Mucosa of descending colon (tissue), 3 donors: Measurements from ENCODE around the gene SPAG16. TPM values are rescaled to one million over a fixed set of nuclear protein-coding genes. Genes with fewer than 3 reads are reported as not detected.

Experiments
- ATAC-seq: fragments of 200-7000 bp; cut with Tn5 transposase; one replicate; pipeline ENCODE4 v1.9.1; 2020; ENCODE audit warnings: mild to moderate bottlenecking, moderate library complexity
- DNase-seq, 3 donors: peaks; one replicate each; pipeline ENCODE4 v3.0.0-alpha.2; 2020
- H3K36me3 ChIP-seq: fragments of 200-600 bp; one replicate; pipeline ENCODE4 v1.8.0; 2021; ENCODE audit warnings: low read depth, mild to moderate bottlenecking
- H3K4me1 ChIP-seq: fragments of 200-600 bp; one replicate; pipeline ENCODE4 v1.8.0; 2021; ENCODE audit warnings: low read depth, mild to moderate bottlenecking
- H3K4me3 ChIP-seq: fragments of 200-600 bp; one replicate; pipeline ENCODE4 v1.8.0; 2021; ENCODE audit warnings: mild to moderate bottlenecking
- H3K9me3 ChIP-seq: fragments of 200-600 bp; one replicate; pipeline ENCODE4 v1.8.0; 2021; ENCODE audit warnings: mild to moderate bottlenecking
- CTCF ChIP-seq: fragments of 200-600 bp; IDR thresholded peaks from one replicate; pipeline ENCODE4 v1.8.0; 2022; ENCODE audit warnings: antibody characterized with exemption, mild to moderate bottlenecking
- intact Hi-C, 2 donors: fragments of 100-400 bp; cut with DNase I in 1 of 2; cut with micrococcal nuclease in 1 of 2; formaldehyde crosslinking; loops; one replicate each; pipeline versions ENCODE4 v1.11.0 to v1.11.1; 2022; cut with DNase I, micrococcal nuclease
- total RNA-seq, 3 donors: library from RNA; stranded (reverse); fragmentation: NEBNext Ultra II Directional in 2 of 3; extraction: Animal tissue kit (Norgen Biotek cat#: 25700) in 2 of 3; gene quantifications; one replicate each; pipeline versions ENCODE4 v1.2.1 to v1.2.4, GENCODE V29; 2021 to 2023
- donor health status: DM: no; HTN: no; CAD: no; lungs with moderate emphysema.
- donor health status: DM: no; HTN: no; CAD: no.
- donor health status: DM: no; HTN: yes; CAD: no.

Gene SPAG16
- total RNA-seq, 3 donors from 2014 or later: 18.1 to 20.3 (median 18.5) TPM

- no peaks in the 10 kb centered on the region for H3K36me3 ChIP-seq
- DNase-seq (peak in 1 of 3 donors; percentile 3), ATAC-seq (no peak)
- intact Hi-C loops: no loop called here
- TF ChIP-seq CTCF: no peak
- no peak overlapping the region for H3K4me3 ChIP-seq
- no peaks in the 10 kb centered on the region for H3K9me3 ChIP-seq
- no peaks in the 10 kb centered on the region for H3K4me1 ChIP-seq
Measured at GRCh38 chr2:213862407-213863076, 578.3 kb downstream of the SPAG16 start.

GRCh38 chr2:213863541-213863940 is 579.3 kb downstream of the SPAG16 start:
- no peak for TF ChIP-seq CTCF
- DNase-seq: no peak
- ATAC-seq: no peak

GRCh38 chr2:213868526-213868925 is 584.3 kb downstream of the SPAG16 start:
- DNase-seq: no peak
- no peak for TF ChIP-seq CTCF

More at GRCh38 chr2:213863541-213863940, 579.3 kb downstream of the SPAG16 start:
- Histone ChIP-seq H3K9me3 (no peaks in the 10 kb centered on the region), H3K4me1 (no peaks in the 10 kb centered on the region), H3K36me3 (no peaks in the 10 kb centered on the region), H3K4me3 (no peak overlapping the region)
- intact Hi-C loops: no loop called here

GRCh38 chr2:213885485-213885884 is 601.2 kb downstream of the SPAG16 start:
- Histone ChIP-seq H3K36me3 (no peaks in the 10 kb centered on the region), H3K9me3 (no peaks in the 10 kb centered on the region), H3K4me1 (no peaks in the 10 kb centered on the region), H3K4me3 (no peak overlapping the region)
- DNase-seq (no peak), ATAC-seq (no peak)
- intact Hi-C loops: no loop called here
- no peak for TF ChIP-seq CTCF

More at GRCh38 chr2:213868526-213868925, 584.3 kb downstream of the SPAG16 start:
- H3K9me3 ChIP-seq: no peaks in the 10 kb centered on the region
- no peaks in the 10 kb centered on the region for H3K4me1 ChIP-seq
- H3K36me3 ChIP-seq: no peaks in the 10 kb centered on the region
- intact Hi-C loops: no loop called here
- no peak for ATAC-seq
- no peak overlapping the region for H3K4me3 ChIP-seq

GRCh38 chr2:213914510-213914909 is 630.2 kb downstream of the SPAG16 start:
- TF ChIP-seq CTCF: no peak
- DNase-seq (no peak), ATAC-seq (no peak)
- no peaks in the 10 kb centered on the region for H3K36me3 ChIP-seq
- no peaks in the 10 kb centered on the region for H3K4me1 ChIP-seq
- no peak overlapping the region for H3K4me3 ChIP-seq
- H3K9me3 ChIP-seq: peaks cover 10% of the 10 kb centered on the region
- intact Hi-C loops: no loop called here

- Histone ChIP-seq H3K4me3 (no peak overlapping the region), H3K36me3 (no peaks in the 10 kb centered on the region), H3K4me1 (no peaks in the 10 kb centered on the region), H3K9me3 (peaks cover 30% of the 10 kb centered on the region)
- ATAC-seq: no peak
- no peak for DNase-seq
- TF ChIP-seq CTCF: no peak
- intact Hi-C loops: no loop called here
Measured at GRCh38 chr2:213920014-213920413, 635.8 kb downstream of the SPAG16 start.
